ENCODE data around the gene SPECC1. TPM values are rescaled to one million over a fixed set of nuclear protein-coding genes. Genes with fewer than 3 reads are reported as not detected.
A peak's percentile ranks its signal among the peaks of the same experiment; 100 is the strongest.
"Not testable (repeated sequence)": the region's sequence is repeated elsewhere in the genome, so short reads cannot be mapped to it uniquely, and the experiment has no call there.

SPECC1 gene
- total and polyA plus RNA-seq, 9 of the 15 experiments (the other 6 are each of a cell fraction or from before 2014, with no cell fraction given): 2.4 to 19.6 (median 14.7) TPM

DNA sequence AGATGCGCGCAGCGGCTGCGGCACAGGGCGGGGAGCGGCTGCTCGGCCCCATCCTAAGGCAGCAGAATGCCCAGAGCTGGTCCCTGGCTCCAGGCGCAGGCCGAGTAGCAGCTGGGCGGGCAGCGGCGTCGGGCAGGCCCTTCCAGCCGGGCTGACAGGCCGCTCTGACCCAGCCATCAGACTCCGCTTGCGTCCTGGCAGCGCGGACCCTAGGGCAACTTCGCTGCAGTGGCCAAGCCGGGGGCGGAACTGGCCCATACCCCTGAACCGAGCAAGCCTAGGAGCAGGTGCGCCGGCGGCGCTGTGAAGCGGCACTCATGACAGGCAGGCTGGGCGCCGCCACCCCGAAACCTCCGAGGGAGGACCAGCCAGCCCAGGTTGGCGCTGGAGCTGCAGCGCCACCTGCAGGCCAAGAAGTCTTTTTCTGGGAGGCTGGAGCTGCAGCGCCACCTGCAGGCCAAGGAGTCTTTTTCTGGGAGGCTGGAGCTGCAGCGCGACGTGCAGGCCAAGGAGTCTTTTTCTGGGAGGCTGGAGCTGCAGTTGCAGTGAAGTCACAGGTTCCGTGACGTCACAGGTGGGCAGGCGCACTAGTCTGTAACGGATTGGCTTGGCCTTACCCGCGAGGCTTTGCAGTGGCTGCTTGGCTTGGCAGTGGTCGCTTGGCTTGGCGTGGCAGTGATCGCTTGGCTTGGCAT lies 311.5 kb downstream of the SPECC1 start:
- DNase-seq (ENCODE audit: extremely low read depth in 1 of 4, low spot score in 3 of 4) (peak in 3 of 4 experiments; percentile 17 to 61 (median 24)), FAIRE-seq (peak; percentile 29), ATAC-seq (peak; percentile 81)
- H3K4me3 ChIP-seq; H3K9me1 ChIP-seq (ENCODE audit: control insufficient read depth, insufficient read depth, low read length); H3K36me3 ChIP-seq (ENCODE audit: control insufficient read depth, insufficient read depth, low read length); H3K79me2 ChIP-seq (ENCODE audit: control insufficient read depth, insufficient read depth, low read length); H3K9ac ChIP-seq (ENCODE audit: insufficient read depth in 1 of 2, low read depth in 2 of 2, low read length in 2 of 2); H3K27ac ChIP-seq (ENCODE audit: extremely low read depth, low read depth, low read length); H3K9me3 ChIP-seq (replicated peaks; ENCODE audit: control insufficient read depth, insufficient read depth, low read depth, low read length); POLR2A ChIA-PET; H3K4me1 ChIP-seq (replicated peaks in 1 of 2; ENCODE audit: control insufficient read depth in 2 of 2, insufficient read depth in 2 of 2, low read length in 2 of 2); H3K27me3 ChIP-seq (ENCODE audit: control insufficient read depth in 2 of 2, insufficient read depth in 2 of 2, low read length in 2 of 2); H4K20me1 ChIP-seq (replicated peaks; ENCODE audit: control insufficient read depth, insufficient read depth, low read length); H2AFZ ChIP-seq (ENCODE audit: low read depth, low read length); BruUV-seq (replicated peaks); H3K4me2 ChIP-seq (ENCODE audit: insufficient read depth, low read length); TF ChIP-seq CREB1 (IDR thresholded peaks at IDR 0.05): not testable (repeated sequence)
- WGBS (ENCODE audit: insufficient coverage, low coverage, missing lambda C conversion rate): 44% methylated on average over 11 of the region's 47 CpGs
- CTCF ChIA-PET (ENCODE audit: low intra/inter-chr PET ratio): interaction anchor here (0.9 to 2.3 kb wide), 3 partner anchors 94 to 204 kb away, joined by 6 to 15 read pairs (median 13); no protein-coding TSS in a partner anchor
- intact Hi-C loops (cut with micrococcal nuclease): loop anchor here (2.0 kb wide), 1 partner anchor 94 kb away; no protein-coding TSS in a partner anchor
- in situ Hi-C loops (cut with MboI): loop anchor here (10.0 kb wide), 1 partner anchor 574 kb away; no protein-coding TSS in a partner anchor
- TF ChIP-seq RB1 (IDR thresholded peaks at IDR 0.05; ENCODE audit: low read depth): peak; percentile 70
- peak; percentile 46; the same call in 1 of the 2 replicates for TF ChIP-seq CREB1 (CRISPR knock-in tag; IDR thresholded peaks at IDR 0.05)
- peak; percentile 77 for TF ChIP-seq SMC3 (conservative IDR thresholded peaks at IDR 0.05; ENCODE audit: insufficient read depth, low read depth, low read length)
- peak; percentile 52; the same call in 1 of the 2 replicates for TF ChIP-seq STAG1 (CRISPR knock-in tag; IDR thresholded peaks at IDR 0.05; ENCODE audit: borderline replicate concordance)
- 0 out of 2 replicates have a peak, but pooled peaks have one; percentile 14 for TF ChIP-seq KLF16 (IDR thresholded peaks at IDR 0.05)
- TF ChIP-seq, protein P1, sequence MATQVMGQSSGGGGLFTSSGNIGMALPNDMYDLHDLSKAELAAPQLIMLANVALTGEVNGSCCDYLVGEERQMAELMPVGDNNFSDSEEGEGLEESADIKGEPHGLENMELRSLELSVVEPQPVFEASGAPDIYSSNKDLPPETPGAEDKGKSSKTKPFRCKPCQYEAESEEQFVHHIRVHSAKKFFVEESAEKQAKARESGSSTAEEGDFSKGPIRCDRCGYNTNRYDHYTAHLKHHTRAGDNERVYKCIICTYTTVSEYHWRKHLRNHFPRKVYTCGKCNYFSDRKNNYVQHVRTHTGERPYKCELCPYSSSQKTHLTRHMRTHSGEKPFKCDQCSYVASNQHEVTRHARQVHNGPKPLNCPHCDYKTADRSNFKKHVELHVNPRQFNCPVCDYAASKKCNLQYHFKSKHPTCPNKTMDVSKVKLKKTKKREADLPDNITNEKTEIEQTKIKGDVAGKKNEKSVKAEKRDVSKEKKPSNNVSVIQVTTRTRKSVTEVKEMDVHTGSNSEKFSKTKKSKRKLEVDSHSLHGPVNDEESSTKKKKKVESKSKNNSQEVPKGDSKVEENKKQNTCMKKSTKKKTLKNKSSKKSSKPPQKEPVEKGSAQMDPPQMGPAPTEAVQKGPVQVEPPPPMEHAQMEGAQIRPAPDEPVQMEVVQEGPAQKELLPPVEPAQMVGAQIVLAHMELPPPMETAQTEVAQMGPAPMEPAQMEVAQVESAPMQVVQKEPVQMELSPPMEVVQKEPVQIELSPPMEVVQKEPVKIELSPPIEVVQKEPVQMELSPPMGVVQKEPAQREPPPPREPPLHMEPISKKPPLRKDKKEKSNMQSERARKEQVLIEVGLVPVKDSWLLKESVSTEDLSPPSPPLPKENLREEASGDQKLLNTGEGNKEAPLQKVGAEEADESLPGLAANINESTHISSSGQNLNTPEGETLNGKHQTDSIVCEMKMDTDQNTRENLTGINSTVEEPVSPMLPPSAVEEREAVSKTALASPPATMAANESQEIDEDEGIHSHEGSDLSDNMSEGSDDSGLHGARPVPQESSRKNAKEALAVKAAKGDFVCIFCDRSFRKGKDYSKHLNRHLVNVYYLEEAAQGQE (IDR thresholded peaks at IDR 0.05; ENCODE audit: borderline replicate concordance): peak; percentile 90
- TF ChIP-seq, protein P1 (CRISPR knock-in tag; IDR thresholded peaks at IDR 0.05; ENCODE audit: low read depth): not testable (repeated sequence)
- TF ChIP-seq ARID2 (IDR thresholded peaks at IDR 0.05): peak; percentile 75
- peak in 1 of 2 experiments; percentile 35; a peak in 3 of 4 replicates for TF ChIP-seq NRF1 (conservative IDR thresholded peaks at IDR 0.05 in 1 of 2, IDR thresholded peaks at IDR 0.05 in 1 of 2)
- TF ChIP-seq, protein P2, sequence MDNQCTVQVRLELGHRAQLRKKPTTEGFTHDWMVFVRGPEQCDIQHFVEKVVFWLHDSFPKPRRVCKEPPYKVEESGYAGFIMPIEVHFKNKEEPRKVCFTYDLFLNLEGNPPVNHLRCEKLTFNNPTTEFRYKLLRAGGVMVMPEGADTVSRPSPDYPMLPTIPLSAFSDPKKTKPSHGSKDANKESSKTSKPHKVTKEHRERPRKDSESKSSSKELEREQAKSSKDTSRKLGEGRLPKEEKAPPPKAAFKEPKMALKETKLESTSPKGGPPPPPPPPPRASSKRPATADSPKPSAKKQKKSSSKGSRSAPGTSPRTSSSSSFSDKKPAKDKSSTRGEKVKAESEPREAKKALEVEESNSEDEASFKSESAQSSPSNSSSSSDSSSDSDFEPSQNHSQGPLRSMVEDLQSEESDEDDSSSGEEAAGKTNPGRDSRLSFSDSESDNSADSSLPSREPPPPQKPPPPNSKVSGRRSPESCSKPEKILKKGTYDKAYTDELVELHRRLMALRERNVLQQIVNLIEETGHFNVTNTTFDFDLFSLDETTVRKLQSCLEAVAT (IDR thresholded peaks at IDR 0.05): 0 out of 4 replicates have a peak, but pooled peaks of 1 of the 2 experiments have one; percentile 70
- TF ChIP-seq, protein P3, sequence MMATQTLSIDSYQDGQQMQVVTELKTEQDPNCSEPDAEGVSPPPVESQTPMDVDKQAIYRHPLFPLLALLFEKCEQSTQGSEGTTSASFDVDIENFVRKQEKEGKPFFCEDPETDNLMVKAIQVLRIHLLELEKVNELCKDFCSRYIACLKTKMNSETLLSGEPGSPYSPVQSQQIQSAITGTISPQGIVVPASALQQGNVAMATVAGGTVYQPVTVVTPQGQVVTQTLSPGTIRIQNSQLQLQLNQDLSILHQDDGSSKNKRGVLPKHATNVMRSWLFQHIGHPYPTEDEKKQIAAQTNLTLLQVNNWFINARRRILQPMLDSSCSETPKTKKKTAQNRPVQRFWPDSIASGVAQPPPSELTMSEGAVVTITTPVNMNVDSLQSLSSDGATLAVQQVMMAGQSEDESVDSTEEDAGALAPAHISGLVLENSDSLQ (IDR thresholded peaks at IDR 0.05): 0 out of 2 replicates have a peak, but pooled peaks have one; percentile 7
